Suprapubic skin (tissue), 3 donors: ENCODE measurements around the gene GPR62.

Source experiments
- EP300 ChIP-seq: sonication (generic); formaldehyde crosslinking; IDR thresholded peaks from one replicate; pipeline ENCODE4 v1.6.1; 2017; ENCODE audit warnings: antibody characterized with exemption
- TF ChIP-seq, protein P1 (sequence below), 2 donors: fragments of 200-600 bp in 1 of 2; fragments of 450-650 bp in 1 of 2; sonication (generic) in 1 of 2; IDR thresholded peaks; one replicate each; pipeline ENCODE4 v1.5.1; 2016 to 2019; ENCODE audit warnings: antibody characterized with exemption in 2 of 2, mild to moderate bottlenecking in 1 of 2, moderate library complexity in 1 of 2

DNA sequence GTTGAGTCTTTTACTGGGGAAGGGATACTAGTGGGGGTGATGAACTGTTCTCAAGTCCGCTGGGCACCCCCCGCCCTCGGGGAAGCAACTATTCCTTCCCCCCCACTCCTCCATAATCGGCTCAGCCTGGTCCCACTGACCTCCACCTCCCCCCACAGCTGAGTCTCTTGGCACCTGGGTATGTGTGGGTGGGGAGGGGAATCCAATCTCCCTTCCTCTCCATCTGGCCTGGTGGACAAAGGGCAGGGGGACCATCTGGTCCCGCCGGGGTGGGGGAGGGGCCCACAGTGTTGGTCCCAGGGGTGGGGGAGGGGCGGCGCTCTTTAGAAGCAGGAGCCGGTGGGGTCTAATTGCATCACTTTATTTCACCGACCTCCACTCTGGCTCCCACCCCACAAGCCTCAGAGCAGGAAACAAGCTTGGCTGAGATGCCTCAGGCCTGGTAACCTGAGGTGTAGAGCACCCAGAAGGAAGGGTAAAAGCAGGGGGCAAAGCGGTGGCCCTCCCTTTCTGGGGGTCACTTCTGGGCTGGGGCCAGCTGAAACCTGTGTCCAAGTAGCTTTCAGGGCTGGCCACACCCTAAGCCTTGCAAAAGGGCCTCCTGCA, 13.1 kb downstream of the GPR62 start:
- TF ChIP-seq, protein P1, sequence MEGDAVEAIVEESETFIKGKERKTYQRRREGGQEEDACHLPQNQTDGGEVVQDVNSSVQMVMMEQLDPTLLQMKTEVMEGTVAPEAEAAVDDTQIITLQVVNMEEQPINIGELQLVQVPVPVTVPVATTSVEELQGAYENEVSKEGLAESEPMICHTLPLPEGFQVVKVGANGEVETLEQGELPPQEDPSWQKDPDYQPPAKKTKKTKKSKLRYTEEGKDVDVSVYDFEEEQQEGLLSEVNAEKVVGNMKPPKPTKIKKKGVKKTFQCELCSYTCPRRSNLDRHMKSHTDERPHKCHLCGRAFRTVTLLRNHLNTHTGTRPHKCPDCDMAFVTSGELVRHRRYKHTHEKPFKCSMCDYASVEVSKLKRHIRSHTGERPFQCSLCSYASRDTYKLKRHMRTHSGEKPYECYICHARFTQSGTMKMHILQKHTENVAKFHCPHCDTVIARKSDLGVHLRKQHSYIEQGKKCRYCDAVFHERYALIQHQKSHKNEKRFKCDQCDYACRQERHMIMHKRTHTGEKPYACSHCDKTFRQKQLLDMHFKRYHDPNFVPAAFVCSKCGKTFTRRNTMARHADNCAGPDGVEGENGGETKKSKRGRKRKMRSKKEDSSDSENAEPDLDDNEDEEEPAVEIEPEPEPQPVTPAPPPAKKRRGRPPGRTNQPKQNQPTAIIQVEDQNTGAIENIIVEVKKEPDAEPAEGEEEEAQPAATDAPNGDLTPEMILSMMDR (IDR thresholded peaks at IDR 0.05), result no peak
- TF ChIP-seq EP300, result no peak
